HG02763 (cell line): ENCODE results near the gene MAP3K7CL.
A peak's percentile ranks its signal among the peaks of the same experiment; 100 is the strongest.

Source experiments
- ATAC-seq: cut with Tn5 transposase; IDR thresholded peaks from one replicate; pipeline ENCODE4 v1.9.1; 2021; ENCODE audit warnings: mild to moderate bottlenecking, moderate library complexity; ENCODE audit not compliant: unreplicated experiment

MAP3K7CL gene

GRCh38 chr21:29194342-29194741 is 63.9 kb downstream of the MAP3K7CL start:
- ATAC-seq = no peak

- no peak for ATAC-seq
Measured at GRCh38 chr21:29194847-29195246, 64.4 kb downstream of the MAP3K7CL start.

- ATAC-seq = peak; percentile 97
Measured at GRCh38 chr21:29195981-29196669, 65.7 kb downstream of the MAP3K7CL start.

- peak; percentile 10 for ATAC-seq
Measured at GRCh38 chr21:29196670-29197191, 66.3 kb downstream of the MAP3K7CL start.

GRCh38 chr21:29201186-29201585 is 70.7 kb downstream of the MAP3K7CL start:
- no peak for ATAC-seq

- ATAC-seq = no peak
Measured at GRCh38 chr21:29205009-29205408, 74.6 kb downstream of the MAP3K7CL start.

- no peak for ATAC-seq
Measured at GRCh38 chr21:29205988-29206387, 75.5 kb downstream of the MAP3K7CL start.

- ATAC-seq = no peak
Measured at GRCh38 chr21:29206445-29206844, 76.0 kb downstream of the MAP3K7CL start.

GRCh38 chr21:29207201-29207600 is 76.8 kb downstream of the MAP3K7CL start:
- ATAC-seq = no peak

- no peak for ATAC-seq
Measured at GRCh38 chr21:29208044-29208681, 77.7 kb downstream of the MAP3K7CL start.

GRCh38 chr21:29208682-29209059 is 78.2 kb downstream of the MAP3K7CL start:
- no peak for ATAC-seq

- ATAC-seq = no peak
Measured at GRCh38 chr21:29209696-29210095, 79.3 kb downstream of the MAP3K7CL start.

GRCh38 chr21:29211205-29211604 is 80.8 kb downstream of the MAP3K7CL start:
- ATAC-seq = no peak

GRCh38 chr21:29212446-29212845 is 82.0 kb downstream of the MAP3K7CL start:
- no peak for ATAC-seq

- no peak for ATAC-seq
Measured at GRCh38 chr21:29213513-29214385, 83.3 kb downstream of the MAP3K7CL start.

GRCh38 chr21:29215709-29216108 is 85.3 kb downstream of the MAP3K7CL start:
- ATAC-seq = no peak

- ATAC-seq = no peak
Measured at GRCh38 chr21:29217818-29218291, 87.4 kb downstream of the MAP3K7CL start.

GRCh38 chr21:29218749-29219148 is 88.3 kb downstream of the MAP3K7CL start:
- no peak for ATAC-seq

- no peak for ATAC-seq
Measured at GRCh38 chr21:29219165-29219770, 88.8 kb downstream of the MAP3K7CL start.

GRCh38 chr21:29221253-29221744 is 90.9 kb downstream of the MAP3K7CL start:
- no peak for ATAC-seq

GRCh38 chr21:29224006-29224405 is 93.6 kb downstream of the MAP3K7CL start:
- no peak for ATAC-seq
